ENCODE measurements around the gene WDR27.
"Not testable (repeated sequence)": the region's sequence is repeated elsewhere in the genome, so short reads cannot be mapped to it uniquely, and the experiment has no call there.

DNA sequence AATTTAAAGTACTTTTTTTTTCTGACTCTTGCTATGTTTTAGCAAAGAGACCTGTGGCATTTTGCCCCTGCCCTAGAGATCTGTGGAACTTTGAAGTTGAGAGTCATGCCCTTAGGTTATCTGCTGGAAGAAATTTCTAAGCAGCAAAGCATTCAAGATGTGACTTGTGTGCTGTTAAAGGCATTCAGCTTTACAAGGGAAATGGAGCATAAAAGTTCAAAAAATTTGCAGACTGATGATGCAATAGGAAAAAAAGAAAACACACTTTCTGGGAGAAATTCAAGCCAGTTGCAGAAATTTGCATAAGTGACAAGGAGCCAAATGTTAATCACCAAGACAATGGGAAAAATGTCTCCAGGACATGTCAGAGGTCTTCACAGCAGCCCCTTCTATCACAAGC, 267.3 kb downstream of the WDR27 start:
- not testable (repeated sequence) for TF ChIP-seq POLR2AphosphoS5 (IDR thresholded peaks at IDR 0.05)
- TF ChIP-seq, protein P1, sequence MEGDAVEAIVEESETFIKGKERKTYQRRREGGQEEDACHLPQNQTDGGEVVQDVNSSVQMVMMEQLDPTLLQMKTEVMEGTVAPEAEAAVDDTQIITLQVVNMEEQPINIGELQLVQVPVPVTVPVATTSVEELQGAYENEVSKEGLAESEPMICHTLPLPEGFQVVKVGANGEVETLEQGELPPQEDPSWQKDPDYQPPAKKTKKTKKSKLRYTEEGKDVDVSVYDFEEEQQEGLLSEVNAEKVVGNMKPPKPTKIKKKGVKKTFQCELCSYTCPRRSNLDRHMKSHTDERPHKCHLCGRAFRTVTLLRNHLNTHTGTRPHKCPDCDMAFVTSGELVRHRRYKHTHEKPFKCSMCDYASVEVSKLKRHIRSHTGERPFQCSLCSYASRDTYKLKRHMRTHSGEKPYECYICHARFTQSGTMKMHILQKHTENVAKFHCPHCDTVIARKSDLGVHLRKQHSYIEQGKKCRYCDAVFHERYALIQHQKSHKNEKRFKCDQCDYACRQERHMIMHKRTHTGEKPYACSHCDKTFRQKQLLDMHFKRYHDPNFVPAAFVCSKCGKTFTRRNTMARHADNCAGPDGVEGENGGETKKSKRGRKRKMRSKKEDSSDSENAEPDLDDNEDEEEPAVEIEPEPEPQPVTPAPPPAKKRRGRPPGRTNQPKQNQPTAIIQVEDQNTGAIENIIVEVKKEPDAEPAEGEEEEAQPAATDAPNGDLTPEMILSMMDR (IDR thresholded peaks at IDR 0.05), result not testable (repeated sequence)

All from breast epithelium (tissue), 3 donors.